Panc1 (cell line): ENCODE results near the gene INHBB. TPM values are rescaled to one million over a fixed set of nuclear protein-coding genes. Genes with fewer than 3 reads are reported as not detected.

Source experiments
- ATAC-seq: fragments of 200-7000 bp; cut with Tn5 transposase; 2 replicates; pipeline ENCODE4 v1.9.1; 2020; ENCODE audit warnings: mild to moderate bottlenecking, moderate library complexity
- BruUV-seq: library from RNA; stranded (reverse); fragments of 400-500 nt; replicated peaks from 2 replicates; lab custom pipeline; 2021; lab: Mats Ljungman, UMichigan
- CTCF ChIA-PET: fragments of 300-600 bp; sonication (Branson Sonifier 250); formaldehyde crosslinking; loops from one replicate; lab custom pipeline; 2022; ENCODE audit warnings: antibody characterized with exemption; lab: Charles Lee
- POLR2A ChIA-PET: fragments of 300-600 bp; sonication (Branson Sonifier 250); formaldehyde crosslinking; loops from one replicate; lab custom pipeline; 2022; ENCODE audit warnings: antibody characterized with exemption; lab: Charles Lee
- DNase-seq: peaks from one replicate; pipeline ENCODE4 v3.0.0-alpha.2; 2010; ENCODE audit warnings: low read depth, low spot score
- H3K27ac ChIP-seq: 2 replicates; pipeline ENCODE4 v1.5.1; 2011; ENCODE audit warnings: mild to moderate bottlenecking, low read length, inconsistent platforms
- H3K27me3 ChIP-seq: fragments of 200-500 bp; sonication (Bioruptor generic); 2 replicates; pipeline ENCODE4 v1.6.0; 2014; ENCODE audit warnings: low read length, inconsistent platforms; ENCODE audit not compliant: control insufficient read depth, insufficient read depth
- H3K36me3 ChIP-seq: fragments of 200-500 bp; sonication (Bioruptor generic); 2 replicates; pipeline ENCODE4 v1.5.1; 2014; ENCODE audit warnings: inconsistent platforms, mild to moderate bottlenecking, low read length, moderate library complexity; ENCODE audit not compliant: control insufficient read depth, insufficient read depth
- H3K4me1 ChIP-seq: 2 replicates; pipeline ENCODE4 v1.5.1; 2011; ENCODE audit warnings: inconsistent platforms, mild to moderate bottlenecking, low read length, moderate library complexity; ENCODE audit not compliant: control insufficient read depth, insufficient read depth
- H3K4me3 ChIP-seq, 2 experiments: 2 replicates each; pipeline ENCODE4 v1.5.1; 2011 to 2012; ENCODE audit warnings: low read depth in 2 of 2, low read length in 2 of 2, mild to moderate bottlenecking in 2 of 2, inconsistent platforms in 1 of 2, moderate library complexity in 1 of 2
- H3K9me3 ChIP-seq: fragments of 200-500 bp; sonication (Bioruptor generic); 2 replicates; pipeline ENCODE4 v1.5.1; 2014; ENCODE audit warnings: low read depth, mild to moderate bottlenecking, inconsistent platforms, low read length, moderate library complexity; ENCODE audit not compliant: control insufficient read depth, insufficient read depth
- POLR2AphosphoS5 ChIP-seq: IDR thresholded peaks from 2 replicates; pipeline ENCODE4 v1.6.1; 2012; ENCODE audit warnings: mild to moderate bottlenecking, low read depth, low read length, moderate library complexity
- SIN3A ChIP-seq: IDR thresholded peaks from 2 replicates; pipeline ENCODE4 v1.6.1; 2012; ENCODE audit warnings: low read depth, mild to moderate bottlenecking, low read length, moderate library complexity, borderline replicate concordance; ENCODE audit not compliant: insufficient read depth
- TCF7L2 ChIP-seq: IDR thresholded peaks from 2 replicates; pipeline ENCODE4 v1.6.1; 2011; ENCODE audit warnings: mild to moderate bottlenecking, low read depth, low read length, inconsistent platforms
- in situ Hi-C: cut with HindIII; loops from 2 replicates; pipeline ENCODE4 v1.10.0; 2016; ENCODE audit warnings: low sequenced_read_pairs, low pct_unique_long_range_greater_than_20kb
- intact Hi-C: fragments of 100-400 bp; cut with micrococcal nuclease; formaldehyde crosslinking; loops from one replicate; pipeline ENCODE4 v1.10.0; 2022; ENCODE audit not compliant: unreplicated experiment
- total RNA-seq: library from RNA; stranded (reverse); gene quantifications from one replicate; pipeline ENCODE4 v1.2.1, GENCODE V29; 2021; ENCODE audit not compliant: unreplicated experiment
- TF ChIP-seq, protein P1 (sequence below): fragments of 450-650 bp; IDR thresholded peaks from 2 replicates; pipeline ENCODE4 v1.5.1; 2017; ENCODE audit warnings: mild to moderate bottlenecking
- TF ChIP-seq, protein P2 (sequence below), 2 experiments: IDR thresholded peaks; 2 replicates each; pipeline ENCODE4 v1.6.1; 2011 to 2012; ENCODE audit warnings: low read depth in 2 of 2, control low read depth in 1 of 2, low read length in 1 of 2, mild to moderate bottlenecking in 1 of 2, moderate library complexity in 1 of 2; ENCODE audit not compliant: insufficient read depth in 1 of 2

Gene INHBB
- total RNA-seq, 1 experiment from 2014 or later: 38.2 TPM

- no peaks in the 10 kb centered on the region for H3K27me3 ChIP-seq
- no TSS peak for BruUV-seq
- H3K4me3 ChIP-seq: no peak overlapping the region
- no peak overlapping the region for H3K27ac ChIP-seq
- POLR2A ChIA-PET: no interaction called here
- intact Hi-C loops (no loop called here), in situ Hi-C loops (no loop called here)
- peaks cover 7% of the 10 kb centered on the region; the same call in 1 of the 2 replicates for H3K4me1 ChIP-seq
- no peaks in the 10 kb centered on the region for H3K9me3 ChIP-seq
- no peak for ATAC-seq
- TF ChIP-seq, protein P1, sequence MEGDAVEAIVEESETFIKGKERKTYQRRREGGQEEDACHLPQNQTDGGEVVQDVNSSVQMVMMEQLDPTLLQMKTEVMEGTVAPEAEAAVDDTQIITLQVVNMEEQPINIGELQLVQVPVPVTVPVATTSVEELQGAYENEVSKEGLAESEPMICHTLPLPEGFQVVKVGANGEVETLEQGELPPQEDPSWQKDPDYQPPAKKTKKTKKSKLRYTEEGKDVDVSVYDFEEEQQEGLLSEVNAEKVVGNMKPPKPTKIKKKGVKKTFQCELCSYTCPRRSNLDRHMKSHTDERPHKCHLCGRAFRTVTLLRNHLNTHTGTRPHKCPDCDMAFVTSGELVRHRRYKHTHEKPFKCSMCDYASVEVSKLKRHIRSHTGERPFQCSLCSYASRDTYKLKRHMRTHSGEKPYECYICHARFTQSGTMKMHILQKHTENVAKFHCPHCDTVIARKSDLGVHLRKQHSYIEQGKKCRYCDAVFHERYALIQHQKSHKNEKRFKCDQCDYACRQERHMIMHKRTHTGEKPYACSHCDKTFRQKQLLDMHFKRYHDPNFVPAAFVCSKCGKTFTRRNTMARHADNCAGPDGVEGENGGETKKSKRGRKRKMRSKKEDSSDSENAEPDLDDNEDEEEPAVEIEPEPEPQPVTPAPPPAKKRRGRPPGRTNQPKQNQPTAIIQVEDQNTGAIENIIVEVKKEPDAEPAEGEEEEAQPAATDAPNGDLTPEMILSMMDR: no peak
- TF ChIP-seq, protein P2, sequence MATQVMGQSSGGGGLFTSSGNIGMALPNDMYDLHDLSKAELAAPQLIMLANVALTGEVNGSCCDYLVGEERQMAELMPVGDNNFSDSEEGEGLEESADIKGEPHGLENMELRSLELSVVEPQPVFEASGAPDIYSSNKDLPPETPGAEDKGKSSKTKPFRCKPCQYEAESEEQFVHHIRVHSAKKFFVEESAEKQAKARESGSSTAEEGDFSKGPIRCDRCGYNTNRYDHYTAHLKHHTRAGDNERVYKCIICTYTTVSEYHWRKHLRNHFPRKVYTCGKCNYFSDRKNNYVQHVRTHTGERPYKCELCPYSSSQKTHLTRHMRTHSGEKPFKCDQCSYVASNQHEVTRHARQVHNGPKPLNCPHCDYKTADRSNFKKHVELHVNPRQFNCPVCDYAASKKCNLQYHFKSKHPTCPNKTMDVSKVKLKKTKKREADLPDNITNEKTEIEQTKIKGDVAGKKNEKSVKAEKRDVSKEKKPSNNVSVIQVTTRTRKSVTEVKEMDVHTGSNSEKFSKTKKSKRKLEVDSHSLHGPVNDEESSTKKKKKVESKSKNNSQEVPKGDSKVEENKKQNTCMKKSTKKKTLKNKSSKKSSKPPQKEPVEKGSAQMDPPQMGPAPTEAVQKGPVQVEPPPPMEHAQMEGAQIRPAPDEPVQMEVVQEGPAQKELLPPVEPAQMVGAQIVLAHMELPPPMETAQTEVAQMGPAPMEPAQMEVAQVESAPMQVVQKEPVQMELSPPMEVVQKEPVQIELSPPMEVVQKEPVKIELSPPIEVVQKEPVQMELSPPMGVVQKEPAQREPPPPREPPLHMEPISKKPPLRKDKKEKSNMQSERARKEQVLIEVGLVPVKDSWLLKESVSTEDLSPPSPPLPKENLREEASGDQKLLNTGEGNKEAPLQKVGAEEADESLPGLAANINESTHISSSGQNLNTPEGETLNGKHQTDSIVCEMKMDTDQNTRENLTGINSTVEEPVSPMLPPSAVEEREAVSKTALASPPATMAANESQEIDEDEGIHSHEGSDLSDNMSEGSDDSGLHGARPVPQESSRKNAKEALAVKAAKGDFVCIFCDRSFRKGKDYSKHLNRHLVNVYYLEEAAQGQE (IDR thresholded peaks at IDR 0.05; ENCODE audit: insufficient read depth in 1 of 2, low read depth in 2 of 2, low read length in 1 of 2): no peak
- TF ChIP-seq SIN3A: no peak
- no peak for TF ChIP-seq TCF7L2
- TF ChIP-seq POLR2AphosphoS5: no peak
- no peaks in the 10 kb centered on the region for H3K36me3 ChIP-seq
- no peak for DNase-seq
- CTCF ChIA-PET: no interaction called here
These were observed 34.3 kb downstream of the INHBB start for GRCh38 chr2:120379916-120380893.

GRCh38 chr2:120381192-120381591, 35.3 kb downstream of the INHBB start:
- no peaks in the 10 kb centered on the region for H3K36me3 ChIP-seq
- POLR2A ChIA-PET: interaction anchor here (0.6 kb wide), 1 partner anchor 8 kb away, joined by 3 read pairs; no protein-coding TSS in a partner anchor
- no peaks in the 10 kb centered on the region for H3K9me3 ChIP-seq
- in situ Hi-C loops (no loop called here), intact Hi-C loops (no loop called here)
- no TSS peak for BruUV-seq
- no peak for ATAC-seq
- no peaks in the 10 kb centered on the region for H3K27me3 ChIP-seq
- H3K4me1 ChIP-seq: peaks cover 7% of the 10 kb centered on the region; the same call in 1 of the 2 replicates
- H3K4me3 ChIP-seq: no peak overlapping the region
- DNase-seq: no peak
- no peak overlapping the region for H3K27ac ChIP-seq
- CTCF ChIA-PET: interaction anchor here (0.5 kb wide), 1 partner anchor 10 kb away, joined by 3 read pairs; no protein-coding TSS in a partner anchor
- TF ChIP-seq POLR2AphosphoS5: no peak
- TF ChIP-seq, protein P1: no peak
- TF ChIP-seq SIN3A: no peak
- no peak for TF ChIP-seq TCF7L2
- TF ChIP-seq, protein P2 (IDR thresholded peaks at IDR 0.05; ENCODE audit: insufficient read depth in 1 of 2, low read depth in 2 of 2, low read length in 1 of 2): no peak
